Loucy (cell line): ENCODE data around the gene KRTAP1-3.

Source experiments
- EZH2phosphoT487 ChIP-seq: fragments of 200-600 bp; IDR thresholded peaks from 2 replicates; pipeline ENCODE4 v1.6.1; 2018; ENCODE audit warnings: antibody characterized with exemption, mild to moderate bottlenecking, moderate library complexity, borderline replicate concordance
- TF ChIP-seq, protein P1 (sequence below): fragments of 200-600 bp; sonication (generic); conservative IDR thresholded peaks from 2 replicates; pipeline ENCODE4 v1.5.1; 2014; ENCODE audit warnings: mild to moderate bottlenecking, antibody characterized with exemption, low read length

DNA sequence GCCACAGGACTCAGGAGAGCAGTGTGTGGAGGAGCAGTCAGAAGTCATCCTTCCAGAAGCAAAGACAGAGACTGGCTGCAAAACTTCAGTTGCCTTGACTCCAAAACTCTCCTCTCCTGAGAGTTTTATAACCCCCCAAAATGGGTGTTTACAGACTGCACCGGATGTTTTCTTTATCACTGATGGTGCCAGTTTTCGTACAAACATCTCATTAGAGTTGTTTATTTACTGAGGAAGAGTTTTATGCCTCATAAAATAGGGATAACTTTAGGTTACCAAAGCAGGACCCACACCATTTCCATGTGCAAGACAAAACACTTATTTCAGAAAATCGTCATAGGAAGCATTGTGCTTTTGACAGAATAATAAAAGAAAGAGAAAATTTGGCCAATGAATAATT, 50.4 kb downstream of the KRTAP1-3 start, which contains the start of gene KRT40:
- TF ChIP-seq, protein P1, sequence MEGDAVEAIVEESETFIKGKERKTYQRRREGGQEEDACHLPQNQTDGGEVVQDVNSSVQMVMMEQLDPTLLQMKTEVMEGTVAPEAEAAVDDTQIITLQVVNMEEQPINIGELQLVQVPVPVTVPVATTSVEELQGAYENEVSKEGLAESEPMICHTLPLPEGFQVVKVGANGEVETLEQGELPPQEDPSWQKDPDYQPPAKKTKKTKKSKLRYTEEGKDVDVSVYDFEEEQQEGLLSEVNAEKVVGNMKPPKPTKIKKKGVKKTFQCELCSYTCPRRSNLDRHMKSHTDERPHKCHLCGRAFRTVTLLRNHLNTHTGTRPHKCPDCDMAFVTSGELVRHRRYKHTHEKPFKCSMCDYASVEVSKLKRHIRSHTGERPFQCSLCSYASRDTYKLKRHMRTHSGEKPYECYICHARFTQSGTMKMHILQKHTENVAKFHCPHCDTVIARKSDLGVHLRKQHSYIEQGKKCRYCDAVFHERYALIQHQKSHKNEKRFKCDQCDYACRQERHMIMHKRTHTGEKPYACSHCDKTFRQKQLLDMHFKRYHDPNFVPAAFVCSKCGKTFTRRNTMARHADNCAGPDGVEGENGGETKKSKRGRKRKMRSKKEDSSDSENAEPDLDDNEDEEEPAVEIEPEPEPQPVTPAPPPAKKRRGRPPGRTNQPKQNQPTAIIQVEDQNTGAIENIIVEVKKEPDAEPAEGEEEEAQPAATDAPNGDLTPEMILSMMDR = no peak
- no peak for TF ChIP-seq EZH2phosphoT487
